ENCODE measurements around the gene DEXI. TPM values are rescaled to one million over a fixed set of nuclear protein-coding genes. Genes with fewer than 3 reads are reported as not detected.

The DEXI gene
- total RNA-seq, 1 donor from 2014 or later = 35.8 TPM

DNA sequence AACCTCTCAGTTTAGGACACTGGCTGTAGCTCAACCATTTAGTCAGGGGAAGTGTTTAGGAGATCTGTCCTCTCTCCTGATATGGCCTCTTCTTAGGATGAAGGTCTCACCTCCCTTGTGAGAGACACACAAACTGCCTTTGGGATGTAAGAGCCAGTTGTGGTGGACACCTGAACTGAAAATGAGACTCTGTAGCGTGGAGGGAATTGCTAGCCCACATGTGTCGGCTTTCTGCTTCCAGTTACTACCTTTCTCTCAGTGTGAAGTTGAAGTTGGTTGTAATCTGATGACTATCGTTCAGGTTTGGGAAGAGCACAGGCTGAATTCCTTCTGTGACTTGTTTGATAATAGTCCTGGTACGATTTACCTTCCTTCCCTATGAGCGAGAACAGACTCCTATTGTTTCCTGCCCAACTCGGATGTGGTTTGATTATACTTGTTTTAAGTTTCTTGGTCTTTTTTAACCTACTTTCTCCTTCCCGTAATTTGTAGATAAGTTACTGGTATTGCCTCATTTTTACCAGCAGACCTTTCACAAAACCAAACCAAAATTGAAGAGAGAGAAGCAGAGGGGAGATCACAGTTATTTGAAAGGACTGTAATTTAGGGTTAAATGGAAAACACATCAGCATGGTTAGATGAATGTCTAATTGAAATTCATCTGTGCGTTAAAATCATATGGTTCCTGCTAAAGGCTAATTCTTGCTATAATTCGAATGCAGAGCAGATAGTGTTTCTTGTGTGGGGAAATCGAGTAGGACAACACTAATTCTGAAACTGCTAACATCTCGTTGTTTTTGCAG lies 45.3 kb upstream of the DEXI start:
- Mint-ChIP-seq H3K27me3 (ENCODE audit: unreplicated experiment) (no peaks in the 10 kb centered on the region), H3K4me3 (ENCODE audit: unreplicated experiment) (no peak overlapping the region), H3K27ac (ENCODE audit: unreplicated experiment) (no peak overlapping the region), H3K9me3 (ENCODE audit: unreplicated experiment) (no peaks in the 10 kb centered on the region), H3K4me1 (ENCODE audit: unreplicated experiment) (peaks cover 18% of the 10 kb centered on the region), H3K36me3 (ENCODE audit: unreplicated experiment) (peaks cover 28% of the 10 kb centered on the region)
- TF ChIP-seq, protein P1, sequence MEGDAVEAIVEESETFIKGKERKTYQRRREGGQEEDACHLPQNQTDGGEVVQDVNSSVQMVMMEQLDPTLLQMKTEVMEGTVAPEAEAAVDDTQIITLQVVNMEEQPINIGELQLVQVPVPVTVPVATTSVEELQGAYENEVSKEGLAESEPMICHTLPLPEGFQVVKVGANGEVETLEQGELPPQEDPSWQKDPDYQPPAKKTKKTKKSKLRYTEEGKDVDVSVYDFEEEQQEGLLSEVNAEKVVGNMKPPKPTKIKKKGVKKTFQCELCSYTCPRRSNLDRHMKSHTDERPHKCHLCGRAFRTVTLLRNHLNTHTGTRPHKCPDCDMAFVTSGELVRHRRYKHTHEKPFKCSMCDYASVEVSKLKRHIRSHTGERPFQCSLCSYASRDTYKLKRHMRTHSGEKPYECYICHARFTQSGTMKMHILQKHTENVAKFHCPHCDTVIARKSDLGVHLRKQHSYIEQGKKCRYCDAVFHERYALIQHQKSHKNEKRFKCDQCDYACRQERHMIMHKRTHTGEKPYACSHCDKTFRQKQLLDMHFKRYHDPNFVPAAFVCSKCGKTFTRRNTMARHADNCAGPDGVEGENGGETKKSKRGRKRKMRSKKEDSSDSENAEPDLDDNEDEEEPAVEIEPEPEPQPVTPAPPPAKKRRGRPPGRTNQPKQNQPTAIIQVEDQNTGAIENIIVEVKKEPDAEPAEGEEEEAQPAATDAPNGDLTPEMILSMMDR (IDR thresholded peaks at IDR 0.05) = no peak
- DNase-seq (ENCODE audit: extremely low spot score, unreplicated experiment) = no peak

DNA sequence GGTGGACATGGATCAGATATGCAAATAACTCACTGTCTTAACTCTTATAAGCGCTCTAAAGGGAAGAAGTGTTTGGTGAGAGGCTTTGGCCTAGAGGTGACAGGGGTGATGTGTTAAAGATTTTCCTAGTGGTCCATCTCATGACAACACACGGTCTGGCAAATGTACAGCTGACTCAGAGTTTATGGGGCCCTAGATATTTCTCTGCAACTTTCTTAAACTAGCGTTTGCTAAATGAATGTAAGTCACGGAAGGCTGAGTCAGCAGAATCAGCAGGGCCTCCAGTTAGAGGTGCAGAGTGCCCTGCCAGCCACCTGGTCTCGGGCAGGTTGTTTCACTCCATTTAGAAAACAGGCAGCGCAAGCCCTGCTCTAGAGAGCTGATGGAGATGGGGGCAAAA lies 42.2 kb upstream of the DEXI start:
- H3K4me3 Mint-ChIP-seq (ENCODE audit: unreplicated experiment) = no peak overlapping the region
- TF ChIP-seq, protein P1 (IDR thresholded peaks at IDR 0.05) = no peak
- no peaks in the 10 kb centered on the region for H3K27me3 Mint-ChIP-seq (ENCODE audit: unreplicated experiment)
- peaks cover 29% of the 10 kb centered on the region for H3K36me3 Mint-ChIP-seq (ENCODE audit: unreplicated experiment)
- no peaks in the 10 kb centered on the region for H3K9me3 Mint-ChIP-seq (ENCODE audit: unreplicated experiment)
- H3K27ac Mint-ChIP-seq (ENCODE audit: unreplicated experiment) = no peak overlapping the region
- no peak for DNase-seq (ENCODE audit: extremely low spot score, unreplicated experiment)
- no peaks in the 10 kb centered on the region for H3K4me1 Mint-ChIP-seq (ENCODE audit: unreplicated experiment)

DNA sequence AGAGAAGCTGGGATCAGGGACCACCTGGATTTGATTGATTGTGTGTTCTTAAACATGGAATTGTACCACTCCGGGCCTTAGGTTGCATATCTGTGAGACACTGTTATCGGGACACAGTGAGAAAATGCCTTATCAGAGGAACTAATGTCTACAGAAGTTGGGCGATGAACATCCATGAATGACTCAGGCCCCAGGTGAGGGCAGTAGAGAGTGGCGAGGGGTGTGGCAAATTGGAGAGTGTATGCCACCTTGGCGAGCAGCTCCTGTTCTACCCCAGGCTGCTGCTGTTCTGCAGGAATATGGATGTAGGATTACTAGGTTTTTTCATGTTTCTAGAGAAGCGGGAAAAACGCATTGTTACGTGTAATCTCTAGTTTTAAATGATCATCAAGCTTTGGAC lies 40.9 kb upstream of the DEXI start:
- H3K27me3 Mint-ChIP-seq (ENCODE audit: unreplicated experiment) = no peaks in the 10 kb centered on the region
- DNase-seq (ENCODE audit: extremely low spot score, unreplicated experiment) = no peak
- H3K9me3 Mint-ChIP-seq (ENCODE audit: unreplicated experiment) = no peaks in the 10 kb centered on the region
- no peak overlapping the region for H3K4me3 Mint-ChIP-seq (ENCODE audit: unreplicated experiment)
- TF ChIP-seq, protein P1 (IDR thresholded peaks at IDR 0.05) = no peak
- H3K27ac Mint-ChIP-seq (ENCODE audit: unreplicated experiment) = no peak overlapping the region
- peaks cover 23% of the 10 kb centered on the region for H3K36me3 Mint-ChIP-seq (ENCODE audit: unreplicated experiment)
- peaks cover 3% of the 10 kb centered on the region for H3K4me1 Mint-ChIP-seq (ENCODE audit: unreplicated experiment)

DNA sequence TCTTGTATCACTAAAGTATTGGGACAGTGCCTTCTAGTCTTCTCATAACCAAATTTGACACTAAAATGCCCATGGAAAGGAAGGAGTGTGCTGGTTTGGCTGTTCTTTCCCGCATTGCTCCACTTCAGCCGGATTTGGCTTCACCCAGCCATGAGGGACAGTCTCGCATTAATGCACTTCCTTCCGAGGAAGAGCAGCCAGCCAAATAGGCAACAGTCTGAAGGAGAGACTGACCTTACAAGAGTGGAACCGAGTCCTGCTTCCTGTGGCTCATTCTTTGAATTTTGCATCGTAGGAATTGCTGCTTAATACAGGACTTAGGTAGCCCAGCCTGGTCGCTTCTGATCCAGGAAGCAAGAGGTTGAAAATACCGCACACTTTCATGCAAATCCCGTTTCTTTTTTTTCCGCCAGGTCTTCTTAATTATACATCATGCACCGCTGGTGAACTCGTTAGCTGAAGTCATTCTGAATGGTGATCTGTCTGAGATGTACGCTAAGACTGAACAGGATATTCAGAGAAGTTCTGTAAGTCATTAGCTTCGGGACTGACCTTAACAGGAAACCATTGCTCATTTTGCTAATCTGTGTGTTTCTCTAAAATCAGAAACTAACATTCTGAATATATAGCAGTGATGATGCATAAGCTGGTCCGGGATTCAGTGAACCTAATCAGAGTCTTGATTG lies 40.3 kb upstream of the DEXI start:
- Mint-ChIP-seq H3K9me3 (ENCODE audit: unreplicated experiment) (no peaks in the 10 kb centered on the region), H3K36me3 (ENCODE audit: unreplicated experiment) (peaks cover 23% of the 10 kb centered on the region), H3K4me3 (ENCODE audit: unreplicated experiment) (no peak overlapping the region), H3K27me3 (ENCODE audit: unreplicated experiment) (no peaks in the 10 kb centered on the region), H3K4me1 (ENCODE audit: unreplicated experiment) (peaks cover 3% of the 10 kb centered on the region), H3K27ac (ENCODE audit: unreplicated experiment) (no peak overlapping the region)
- DNase-seq (ENCODE audit: extremely low spot score, unreplicated experiment) = no peak
- TF ChIP-seq, protein P1 (IDR thresholded peaks at IDR 0.05) = no peak

DNA sequence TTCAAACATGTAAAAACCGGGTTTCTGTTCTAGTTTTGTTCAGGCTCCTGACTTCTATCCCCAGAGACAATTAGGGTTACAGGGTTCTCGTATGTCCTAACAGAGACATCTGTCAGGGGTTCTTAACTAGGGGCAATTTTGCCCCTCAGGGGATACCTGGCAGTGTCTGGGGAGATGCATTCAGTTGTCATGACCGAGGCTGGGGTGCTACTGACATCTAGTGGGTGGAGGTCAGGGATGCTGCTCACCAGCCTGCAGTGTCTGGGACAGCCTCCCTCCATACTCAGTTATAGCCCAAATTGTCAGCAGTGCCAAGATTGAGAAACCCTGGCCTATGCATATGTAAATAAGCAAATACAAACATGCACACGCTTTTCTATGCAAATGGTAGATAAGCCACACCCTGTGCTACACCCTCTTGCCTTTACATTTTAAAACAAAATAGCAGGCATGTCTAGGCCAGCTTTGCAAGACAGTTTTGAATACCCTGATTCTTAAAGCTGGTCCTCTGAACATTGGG lies 39.5 kb upstream of the DEXI start:
- Mint-ChIP-seq H3K27ac (ENCODE audit: unreplicated experiment) (no peak overlapping the region), H3K4me1 (ENCODE audit: unreplicated experiment) (peaks cover 3% of the 10 kb centered on the region), H3K36me3 (ENCODE audit: unreplicated experiment) (peaks cover 24% of the 10 kb centered on the region), H3K4me3 (ENCODE audit: unreplicated experiment) (no peak overlapping the region), H3K9me3 (ENCODE audit: unreplicated experiment) (no peaks in the 10 kb centered on the region), H3K27me3 (ENCODE audit: unreplicated experiment) (no peaks in the 10 kb centered on the region)
- TF ChIP-seq, protein P1 (IDR thresholded peaks at IDR 0.05) = peak; percentile 40
- no peak for DNase-seq (ENCODE audit: extremely low spot score, unreplicated experiment)
